Breast epithelium (tissue), 3 donors: ENCODE results near the gene RRP36.

Source experiments
- POLR2A ChIP-seq: fragments of 450-650 bp; IDR thresholded peaks from one replicate; pipeline ENCODE4 v1.6.1; 2016; ENCODE audit warnings: antibody characterized with exemption, mild to moderate bottlenecking, moderate library complexity
- POLR2AphosphoS5 ChIP-seq, 3 donors: sonication (generic); formaldehyde crosslinking; IDR thresholded peaks; one replicate each; pipeline ENCODE4 v1.6.1; 2017; ENCODE audit warnings: antibody characterized with exemption in 3 of 3
- TF ChIP-seq, protein P1 (sequence below), 3 donors: fragments of 450-650 bp; IDR thresholded peaks; one replicate each; pipeline ENCODE4 v1.5.1; 2016 to 2017; ENCODE audit warnings: antibody characterized with exemption in 3 of 3, mild to moderate bottlenecking in 3 of 3, moderate library complexity in 3 of 3

DNA sequence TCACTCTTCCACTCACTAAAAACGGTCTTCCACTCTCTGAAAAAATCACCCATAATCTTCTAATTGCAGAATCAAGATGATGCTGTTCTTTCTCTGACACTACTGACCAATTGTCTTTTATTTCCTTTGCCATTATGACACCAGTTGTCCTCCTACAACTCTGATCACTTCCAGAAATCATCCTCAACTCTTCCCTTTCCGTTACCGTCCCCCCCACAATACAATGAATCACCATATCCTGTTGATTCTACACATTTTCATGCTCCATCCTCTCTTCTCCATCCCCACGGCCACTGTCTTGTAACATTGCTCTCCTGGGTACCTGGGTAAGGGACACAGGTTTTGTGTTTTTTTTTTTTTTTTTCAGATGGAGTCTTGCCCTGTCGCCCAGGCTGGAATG lies 39.6 kb upstream of the RRP36 start:
- TF ChIP-seq, protein P1, sequence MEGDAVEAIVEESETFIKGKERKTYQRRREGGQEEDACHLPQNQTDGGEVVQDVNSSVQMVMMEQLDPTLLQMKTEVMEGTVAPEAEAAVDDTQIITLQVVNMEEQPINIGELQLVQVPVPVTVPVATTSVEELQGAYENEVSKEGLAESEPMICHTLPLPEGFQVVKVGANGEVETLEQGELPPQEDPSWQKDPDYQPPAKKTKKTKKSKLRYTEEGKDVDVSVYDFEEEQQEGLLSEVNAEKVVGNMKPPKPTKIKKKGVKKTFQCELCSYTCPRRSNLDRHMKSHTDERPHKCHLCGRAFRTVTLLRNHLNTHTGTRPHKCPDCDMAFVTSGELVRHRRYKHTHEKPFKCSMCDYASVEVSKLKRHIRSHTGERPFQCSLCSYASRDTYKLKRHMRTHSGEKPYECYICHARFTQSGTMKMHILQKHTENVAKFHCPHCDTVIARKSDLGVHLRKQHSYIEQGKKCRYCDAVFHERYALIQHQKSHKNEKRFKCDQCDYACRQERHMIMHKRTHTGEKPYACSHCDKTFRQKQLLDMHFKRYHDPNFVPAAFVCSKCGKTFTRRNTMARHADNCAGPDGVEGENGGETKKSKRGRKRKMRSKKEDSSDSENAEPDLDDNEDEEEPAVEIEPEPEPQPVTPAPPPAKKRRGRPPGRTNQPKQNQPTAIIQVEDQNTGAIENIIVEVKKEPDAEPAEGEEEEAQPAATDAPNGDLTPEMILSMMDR (IDR thresholded peaks at IDR 0.05): no peak
- TF ChIP-seq POLR2A: no peak
- no peak for TF ChIP-seq POLR2AphosphoS5 (IDR thresholded peaks at IDR 0.05)
